EL (cell line): ENCODE measurements around the gene HOXD1.

Experiments
- DNase-seq: peaks from one replicate; pipeline ENCODE4 v3.0.0-alpha.2; 2016

The HOXD1 gene

GRCh38 chr2:176154576-176155252 lies 33.8 kb upstream of the HOXD1 start:
- no peak for DNase-seq

- no peak for DNase-seq
These were observed 33.0 kb upstream of the HOXD1 start for GRCh38 chr2:176155356-176156044.

- no peak for DNase-seq
These were observed 32.1 kb upstream of the HOXD1 start for GRCh38 chr2:176156301-176156806.

- DNase-seq = no peak
These were observed 31.5 kb upstream of the HOXD1 start, which contains the start of gene HOXD3 for GRCh38 chr2:176156807-176157498. Gene HOXD3, plus strand, starts transcription at chr2:176157307. Its CDS starts 11,808 bp downstream, at chr2:176169115.

GRCh38 chr2:176157499-176158185 lies 30.8 kb upstream of the HOXD1 start:
- no peak for DNase-seq

- DNase-seq = no peak
These were observed 30.3 kb upstream of the HOXD1 start for GRCh38 chr2:176158186-176158591.

DNA sequence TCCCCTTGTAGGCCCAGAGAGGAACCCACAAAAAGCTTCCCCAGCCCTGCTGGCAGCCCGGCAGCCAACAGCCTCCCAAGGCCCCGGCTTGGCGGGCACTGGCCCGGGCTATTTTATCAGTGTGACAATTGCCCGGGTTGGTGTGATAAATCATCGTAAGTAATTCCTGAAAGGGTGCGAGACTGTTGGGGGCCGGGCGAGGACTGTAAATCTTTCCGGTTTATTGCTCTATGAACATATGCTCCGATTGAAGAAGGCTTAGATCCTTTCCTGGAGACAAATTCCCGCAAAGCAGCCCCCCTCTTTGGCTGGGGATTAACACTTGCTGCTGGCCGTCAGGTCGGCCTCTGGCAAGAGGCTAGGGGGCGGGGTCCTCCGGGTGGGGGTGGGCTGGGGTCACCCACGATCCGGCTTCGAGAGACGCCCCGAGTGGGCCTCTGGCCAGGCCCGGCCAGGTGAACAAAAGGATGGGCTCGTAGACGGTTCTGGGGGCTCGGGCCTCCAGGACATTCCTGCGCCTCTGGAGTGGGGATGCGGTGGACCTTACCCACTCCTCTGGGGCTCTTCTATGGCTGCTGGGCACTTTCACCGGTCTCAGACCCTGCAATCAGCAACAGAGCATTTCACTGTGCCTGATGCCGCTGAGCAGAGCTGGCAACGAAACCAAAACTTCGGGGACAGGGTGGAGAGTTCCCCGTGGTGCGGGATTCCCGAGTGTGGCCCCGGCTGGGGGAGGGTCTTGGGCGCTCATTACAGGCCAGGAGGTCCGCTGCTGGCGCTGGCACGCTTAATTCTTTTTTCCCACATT lies 29.4 kb upstream of the HOXD1 start:
- no peak for DNase-seq

GRCh38 chr2:176159663-176160250 lies 28.7 kb upstream of the HOXD1 start:
- DNase-seq = no peak

- DNase-seq = no peak
These were observed 28.1 kb upstream of the HOXD1 start for GRCh38 chr2:176160251-176160985.

DNA sequence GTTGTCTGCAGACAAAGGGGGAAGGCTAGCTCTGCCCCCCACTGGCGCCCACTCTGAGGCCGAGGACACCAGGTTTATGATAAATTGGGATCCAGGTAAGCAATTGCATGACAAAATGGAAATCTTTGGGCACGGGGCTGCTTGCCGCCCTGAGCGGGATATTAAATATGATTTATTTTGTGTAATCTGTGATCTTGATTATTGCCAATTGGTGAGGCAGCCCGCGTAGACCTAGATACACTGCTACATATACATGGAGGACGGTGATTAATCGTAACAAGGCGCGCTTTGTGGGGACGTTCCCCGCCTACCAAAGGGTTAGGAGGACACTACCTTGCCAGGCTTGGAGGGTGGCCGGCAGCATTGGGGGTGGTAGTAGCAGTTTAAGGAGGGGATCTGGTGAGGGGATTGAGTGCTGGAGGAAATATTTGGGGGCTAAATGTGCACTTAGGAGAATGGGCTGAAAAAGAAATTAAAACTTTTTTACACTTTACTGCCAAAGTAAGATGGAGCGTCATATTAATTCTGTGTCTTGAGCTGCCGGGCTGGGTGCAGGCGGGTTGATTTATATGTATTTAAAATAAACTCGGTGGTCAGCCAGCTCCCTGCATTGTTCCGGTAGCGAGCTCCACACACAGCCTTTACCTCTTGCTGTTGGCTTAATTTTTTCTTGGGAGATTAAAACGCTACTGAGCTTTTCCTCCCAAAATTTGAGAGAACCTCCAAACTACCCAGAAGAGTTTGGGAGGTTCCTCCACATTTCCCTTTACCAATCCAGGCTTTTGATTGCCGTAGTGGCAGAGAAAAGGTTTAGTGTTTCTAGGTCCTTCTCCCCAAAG lies 27.3 kb upstream of the HOXD1 start:
- DNase-seq = no peak

- peak; percentile 68 for DNase-seq
These were observed 26.4 kb upstream of the HOXD1 start for GRCh38 chr2:176161825-176162626.

- no peak for DNase-seq
These were observed 25.4 kb upstream of the HOXD1 start for GRCh38 chr2:176162911-176163671.

GRCh38 chr2:176163672-176164056 lies 24.8 kb upstream of the HOXD1 start:
- DNase-seq = no peak

DNA sequence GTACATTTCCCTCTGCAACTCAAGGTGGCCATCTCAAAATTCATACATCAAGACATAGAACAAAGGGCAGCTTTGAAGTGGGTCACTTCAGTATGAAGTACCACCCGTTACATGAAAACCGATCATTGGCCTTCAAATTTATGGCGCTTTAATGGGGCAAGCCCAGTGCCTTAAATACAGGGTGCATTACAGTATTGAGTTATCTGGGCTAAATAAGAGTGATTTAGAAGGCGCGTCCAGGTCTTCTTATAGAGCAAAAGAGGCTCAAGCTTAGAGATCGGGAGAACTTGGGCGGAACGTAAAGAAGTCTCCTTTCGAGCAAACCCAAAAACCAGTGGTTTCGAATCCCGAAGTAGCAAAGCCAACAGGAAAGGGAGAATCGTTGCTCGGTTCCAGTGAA lies 24.3 kb upstream of the HOXD1 start:
- no peak for DNase-seq

GRCh38 chr2:176164611-176165369 lies 23.7 kb upstream of the HOXD1 start:
- DNase-seq = no peak

GRCh38 chr2:176165370-176166050 lies 23.0 kb upstream of the HOXD1 start:
- no peak for DNase-seq

DNA sequence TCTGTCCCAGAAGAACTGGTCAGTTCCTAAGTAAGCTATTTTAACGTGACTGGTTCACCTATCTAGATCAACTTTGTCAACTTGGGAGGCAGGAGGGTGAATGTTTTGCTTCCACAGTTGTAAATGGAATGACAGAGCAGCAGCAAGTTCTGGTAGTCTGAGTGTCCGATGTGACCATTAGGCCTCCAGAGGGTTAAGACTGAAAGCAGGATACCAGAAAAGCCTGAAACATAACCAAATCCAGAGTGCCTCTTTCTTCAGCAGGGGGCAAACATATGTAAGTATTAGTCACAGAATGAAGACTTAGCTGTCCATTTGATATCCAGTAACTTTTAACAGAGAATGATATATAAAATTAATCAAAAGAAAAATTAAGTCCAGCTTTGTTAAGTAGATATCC lies 22.2 kb upstream of the HOXD1 start:
- DNase-seq = no peak
